Globus pallidus (tissue), 1 donor: ENCODE results near the gene CEP131.
"Not testable (repeated sequence)": the region's sequence is repeated elsewhere in the genome, so short reads cannot be mapped to it uniquely, and the experiment has no call there.

Source experiments
- DNase-seq: peaks from one replicate; pipeline ENCODE4 v3.0.0-alpha.2; 2015; ENCODE audit warnings: low spot score

CEP131 gene

DNA sequence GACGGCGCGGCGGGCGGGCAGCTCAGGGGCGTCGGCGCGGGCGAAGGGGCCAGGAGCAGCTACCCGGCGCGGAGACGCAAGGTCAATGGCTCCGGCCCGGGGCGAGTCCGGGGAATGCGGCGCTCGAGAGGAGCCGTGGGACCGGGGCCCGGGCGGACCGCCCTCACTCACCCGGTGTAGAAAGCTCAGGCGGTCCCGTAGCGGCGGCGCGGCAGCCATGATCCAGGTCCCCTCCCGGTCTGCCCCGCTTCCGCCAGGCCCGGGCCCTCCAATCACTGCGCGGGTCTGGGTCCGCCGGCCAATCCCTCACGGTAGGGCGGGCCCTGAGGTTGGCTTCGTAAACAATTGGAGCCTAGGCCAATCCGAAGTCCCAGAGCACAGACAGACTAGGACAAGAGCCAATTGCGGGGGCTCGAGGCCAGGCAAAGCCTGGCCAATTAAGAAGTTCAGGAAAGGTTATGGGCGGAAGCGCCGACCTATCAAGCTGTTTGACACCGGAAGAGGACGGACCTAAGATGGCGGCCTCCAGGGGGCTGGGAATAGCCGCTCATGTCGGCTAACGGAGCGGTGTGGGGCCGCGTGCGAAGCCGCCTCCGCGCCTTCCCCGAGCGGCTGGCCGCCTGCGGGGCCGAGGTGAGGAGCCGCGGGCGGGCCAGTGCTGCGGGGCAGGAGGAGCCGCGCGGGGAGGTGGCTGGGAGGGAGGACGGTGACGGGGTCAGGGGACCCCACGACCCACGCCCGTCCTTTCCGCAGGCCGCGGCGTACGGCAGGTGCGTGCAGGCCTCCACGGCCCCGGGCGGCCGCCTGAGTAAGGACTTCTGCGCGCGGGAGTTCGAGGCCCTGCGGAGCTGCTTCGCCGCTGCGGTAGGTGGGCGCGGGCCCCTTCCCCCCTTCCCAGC, 16.3 kb upstream of the CEP131 start, which contains the start of the genes NDUFAF8 and TEPSIN:
Gene NDUFAF8 (plus strand): TSS at position 504 of the 899 bp plus-strand sequence. CDS start 46 bp downstream, at position 550.
Gene TEPSIN (minus strand): TSS at position 241 of the 899 bp plus-strand sequence. CDS start 22 bp downstream, at position 219.
- peak; percentile 100 for DNase-seq

DNA sequence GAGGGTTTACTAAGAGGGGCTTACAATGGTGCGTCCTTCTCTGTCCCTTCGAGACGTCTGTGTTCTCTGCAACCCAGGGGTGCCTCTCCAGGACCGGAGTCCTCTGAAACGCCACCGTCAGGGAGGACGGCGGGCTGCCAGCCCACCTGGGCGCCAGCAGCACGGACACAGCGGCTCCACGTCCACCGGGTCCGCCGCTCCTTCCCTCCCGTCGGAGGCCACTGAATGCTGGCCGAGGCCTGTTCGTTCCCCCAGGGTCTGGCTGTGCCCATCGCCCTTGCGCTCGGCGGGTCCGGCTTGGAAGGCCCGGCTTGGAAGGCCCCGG, 15.7 kb upstream of the CEP131 start:
- no peak for DNase-seq

DNA sequence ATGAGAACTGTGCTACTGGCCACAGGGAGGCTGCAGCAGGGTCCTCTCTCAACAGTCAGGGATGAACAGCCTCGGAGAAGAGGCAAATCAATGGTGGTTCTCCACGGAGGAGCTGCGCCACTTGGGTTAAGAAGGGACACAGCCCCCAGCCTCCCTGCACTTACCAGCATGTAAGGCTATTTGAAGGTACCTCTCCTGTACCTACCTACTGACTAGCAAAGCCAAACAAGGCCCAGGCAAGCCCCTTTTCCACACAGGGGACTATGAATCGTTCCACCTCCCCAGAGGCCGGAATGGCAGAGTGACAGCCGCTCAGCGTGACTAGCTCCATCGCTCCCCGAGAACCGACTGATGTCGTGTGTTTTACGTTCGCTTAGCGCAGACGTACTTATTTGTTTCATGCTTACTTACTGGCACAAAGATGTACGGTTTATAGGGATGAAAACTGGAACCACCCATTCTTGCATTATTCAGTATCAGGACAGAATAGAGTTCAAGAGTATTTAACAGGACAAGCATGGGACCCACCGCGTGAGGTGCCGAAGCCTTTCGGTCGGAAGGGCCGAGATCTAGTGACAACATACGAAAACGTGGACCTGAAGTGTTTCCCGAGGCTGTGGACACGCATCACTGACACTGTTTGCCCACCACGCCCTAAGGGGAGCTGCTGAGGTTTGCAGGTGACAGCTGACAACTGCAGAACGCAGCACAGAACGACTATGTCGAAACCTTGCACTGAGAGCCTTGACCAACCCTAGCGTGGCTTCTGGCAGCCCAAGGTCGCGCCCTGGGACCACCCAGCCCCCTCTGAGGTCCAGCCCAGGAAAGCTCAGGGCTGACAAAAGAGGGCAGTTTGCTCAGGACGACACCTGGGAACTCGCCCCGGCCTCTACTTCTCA, 15.1 kb upstream of the CEP131 start:
- DNase-seq, result no peak

DNA sequence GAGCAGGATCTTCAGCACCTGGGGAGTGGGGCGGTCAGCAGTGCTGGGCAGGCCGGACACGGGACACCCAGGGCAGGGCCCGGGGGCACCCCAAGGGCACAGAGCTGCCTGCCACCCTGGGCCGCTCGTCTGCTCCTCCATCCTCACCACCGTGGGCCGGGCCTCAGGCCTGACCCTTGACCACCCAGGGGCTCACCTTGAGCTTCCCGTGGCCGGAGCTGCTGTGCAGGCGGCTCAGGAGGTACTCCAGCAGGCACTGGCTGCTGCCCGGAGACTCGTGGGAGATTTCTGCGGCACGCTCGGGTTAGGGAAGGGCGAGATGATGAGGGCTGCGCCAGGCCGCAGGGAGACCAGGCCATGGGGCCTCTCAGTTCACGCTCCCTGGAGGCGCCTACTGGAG, 14.0 kb upstream of the CEP131 start:
- DNase-seq, result no peak

DNA sequence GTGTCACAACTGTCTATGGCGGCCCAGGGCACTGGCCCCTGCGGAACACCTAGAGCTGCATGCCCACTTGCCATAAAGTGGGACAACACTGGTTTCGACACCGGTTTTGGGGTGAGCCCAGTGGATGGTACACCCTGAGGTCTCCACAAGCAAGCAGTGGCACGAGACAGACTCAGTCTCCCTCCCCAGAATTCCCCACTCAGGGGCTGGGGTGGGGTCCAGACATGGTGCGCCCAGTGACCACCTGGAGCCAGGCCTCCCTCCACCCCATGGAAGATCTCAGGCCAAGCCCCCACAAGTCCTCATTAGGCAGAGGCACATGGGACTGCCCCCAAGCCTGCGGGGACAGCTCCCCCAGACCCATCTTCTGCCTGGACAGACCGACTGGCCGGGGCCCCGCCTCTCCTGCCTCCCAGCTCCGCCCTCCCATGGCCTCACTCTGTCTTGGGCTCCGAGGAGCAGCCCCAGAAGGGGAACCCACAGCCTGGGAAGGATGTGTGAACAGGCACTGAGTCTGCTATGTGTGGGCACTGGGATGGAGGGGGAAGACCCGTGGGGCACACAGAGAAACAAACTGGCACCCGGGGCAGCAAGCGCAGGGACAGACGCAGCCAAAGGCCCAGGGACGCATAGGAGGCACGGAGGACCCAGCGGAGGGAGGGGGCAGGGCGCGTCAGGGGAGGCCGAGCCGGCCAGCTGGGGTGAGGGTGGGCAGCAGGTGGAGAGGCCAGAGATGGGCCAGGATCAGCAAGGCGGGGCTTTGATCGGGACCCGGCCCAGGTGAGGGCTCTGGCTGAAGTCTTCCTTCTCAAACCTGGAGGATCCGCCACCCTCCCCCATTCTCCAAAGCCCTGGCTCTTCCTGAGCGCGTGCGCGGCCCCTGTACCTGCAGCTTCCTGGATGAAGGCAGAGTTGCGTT, 13.3 kb upstream of the CEP131 start:
- no peak for DNase-seq

DNA sequence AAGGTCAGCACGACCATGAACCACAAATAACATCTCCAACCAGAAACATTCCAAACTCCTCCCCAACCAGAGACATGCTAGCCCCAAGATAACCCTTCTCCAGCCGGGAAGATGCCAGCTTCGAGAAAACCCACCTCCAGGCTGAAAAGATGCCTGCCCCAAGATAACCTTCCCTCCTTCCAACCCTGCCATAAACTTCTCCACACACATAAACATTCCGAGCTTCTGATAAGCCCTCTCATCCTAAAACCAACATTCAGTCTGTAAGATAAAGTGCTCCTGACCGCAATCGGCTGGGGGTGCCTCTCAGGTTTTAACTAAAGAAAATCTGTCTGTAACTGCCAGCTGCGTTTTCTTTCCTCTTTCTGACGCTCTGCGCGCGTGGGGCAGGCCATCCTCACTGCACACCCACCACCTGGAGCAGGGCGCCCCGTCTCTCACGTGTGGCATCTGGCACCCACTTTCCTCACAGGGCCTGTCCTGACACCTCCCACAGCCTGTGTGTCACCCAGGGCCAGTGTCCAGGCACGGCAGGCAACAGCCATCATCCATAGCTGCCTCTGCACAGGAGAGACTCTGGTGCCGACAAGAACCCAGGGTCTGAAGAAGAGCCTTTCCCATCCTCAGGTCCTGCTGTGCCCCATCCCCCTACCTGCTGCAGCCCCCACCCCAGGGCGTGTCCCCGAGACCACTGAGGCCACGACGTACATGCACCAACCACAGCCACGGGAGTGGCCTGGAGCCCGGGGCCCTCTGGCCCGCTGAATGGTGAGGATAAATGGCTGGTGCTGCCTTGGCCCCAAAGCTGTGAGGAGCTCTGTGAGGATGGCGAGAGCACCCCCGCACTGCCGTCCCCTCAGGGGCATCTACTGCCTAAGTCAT, 12.4 kb upstream of the CEP131 start:
- DNase-seq, result no peak

DNA sequence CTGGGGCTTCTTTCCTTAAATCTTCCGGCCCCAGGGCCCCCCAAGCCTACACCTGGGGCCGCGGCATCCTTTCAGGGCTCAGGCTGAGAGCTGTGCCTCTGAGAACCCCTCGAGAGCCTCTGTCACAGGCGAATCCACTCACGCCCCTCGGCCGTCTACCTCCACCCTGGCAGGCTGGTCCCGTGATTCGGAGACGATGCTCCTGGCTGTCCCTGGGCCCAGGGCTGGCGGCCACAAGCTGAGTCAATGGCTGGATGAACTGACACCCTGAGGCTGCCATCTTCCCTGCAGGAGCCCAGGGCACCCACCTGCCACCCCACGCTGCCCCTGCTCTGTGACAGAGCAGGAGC, 11.7 kb upstream of the CEP131 start:
- DNase-seq, result no peak

DNA sequence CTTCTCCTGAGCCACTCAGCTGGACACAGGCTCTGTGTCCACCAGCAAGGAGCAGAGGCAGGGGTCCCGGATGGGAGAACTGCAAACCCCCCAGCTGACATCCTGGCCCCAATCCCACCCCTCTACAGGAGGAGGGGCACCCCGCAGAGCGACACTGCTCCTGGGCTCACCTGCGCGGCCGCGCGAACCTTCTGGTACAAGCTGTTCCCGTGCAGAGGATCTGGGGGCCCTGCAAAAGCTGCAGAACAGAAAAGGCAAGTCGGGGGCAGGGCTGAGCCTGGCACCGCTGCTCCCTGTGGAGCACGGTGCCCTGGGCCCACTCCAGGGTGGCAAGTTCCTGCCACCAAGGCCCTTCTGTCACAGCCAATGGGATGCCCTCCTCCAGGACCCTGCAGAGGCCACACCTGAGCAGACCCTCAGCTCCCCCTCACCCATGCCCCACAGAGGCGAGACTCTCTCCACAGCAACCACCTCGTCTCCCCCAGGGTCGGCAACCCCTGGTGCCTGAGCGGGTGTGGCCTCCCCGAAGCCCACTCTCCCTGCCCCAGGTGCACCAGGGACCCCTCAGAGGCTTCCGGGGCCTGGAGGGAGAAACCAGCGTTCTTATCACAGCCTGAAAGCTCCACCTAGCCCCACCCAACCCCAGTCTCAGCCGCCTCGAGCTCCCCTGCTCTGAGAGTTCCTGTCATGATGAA, 11.2 kb upstream of the CEP131 start:
- DNase-seq, result no peak

DNA sequence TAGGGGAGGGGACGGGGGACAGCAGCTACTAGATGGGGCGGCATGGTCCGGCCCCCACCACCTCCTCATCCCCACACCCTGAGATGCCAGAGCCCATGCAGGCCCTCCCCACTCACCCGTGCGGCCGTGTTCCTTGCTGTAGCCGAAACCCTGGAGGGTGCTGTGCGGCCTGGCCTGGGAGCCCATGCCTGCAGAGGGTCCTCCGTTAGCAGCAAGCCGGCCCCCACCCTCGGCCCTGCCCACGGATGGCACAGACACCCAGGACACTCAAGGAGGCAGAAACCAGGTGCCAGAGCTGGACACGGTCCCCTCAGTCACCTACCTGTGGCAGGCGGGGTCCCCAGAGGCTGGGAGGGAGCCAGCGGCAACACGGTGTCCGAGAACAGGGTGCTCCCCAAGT, 10.6 kb upstream of the CEP131 start:
- no peak for DNase-seq

DNA sequence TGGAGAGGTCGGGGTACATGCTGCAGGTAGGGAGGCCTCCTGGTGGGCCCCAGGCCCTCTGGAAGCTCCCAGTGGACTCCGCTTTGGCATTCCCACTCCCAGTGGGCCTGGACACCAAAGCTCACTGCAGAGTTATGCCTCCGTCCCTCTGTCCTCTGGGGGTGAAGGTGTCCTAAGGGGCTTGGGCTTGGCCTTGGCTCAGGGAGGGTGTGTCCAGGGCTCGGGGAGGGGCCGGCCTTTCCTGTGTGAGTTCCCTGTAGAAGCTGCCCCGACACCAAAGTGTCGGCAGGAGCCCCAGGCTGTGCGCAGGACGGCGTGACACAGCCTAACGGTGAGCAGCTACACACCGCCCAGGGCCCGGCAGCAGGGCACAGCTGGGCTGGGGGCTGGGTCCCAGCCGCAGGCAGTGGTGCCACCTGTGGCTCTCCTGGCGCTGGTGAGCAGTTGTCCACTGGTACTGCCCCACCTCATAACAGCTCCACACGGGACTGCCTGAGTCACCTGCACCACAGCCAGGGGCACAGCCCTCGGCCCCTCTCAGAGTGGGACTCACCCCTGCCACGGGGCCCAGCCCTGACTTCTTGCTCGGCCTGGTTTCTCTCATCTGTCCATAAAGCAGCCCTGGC, 10.0 kb upstream of the CEP131 start:
- DNase-seq, result no peak

DNA sequence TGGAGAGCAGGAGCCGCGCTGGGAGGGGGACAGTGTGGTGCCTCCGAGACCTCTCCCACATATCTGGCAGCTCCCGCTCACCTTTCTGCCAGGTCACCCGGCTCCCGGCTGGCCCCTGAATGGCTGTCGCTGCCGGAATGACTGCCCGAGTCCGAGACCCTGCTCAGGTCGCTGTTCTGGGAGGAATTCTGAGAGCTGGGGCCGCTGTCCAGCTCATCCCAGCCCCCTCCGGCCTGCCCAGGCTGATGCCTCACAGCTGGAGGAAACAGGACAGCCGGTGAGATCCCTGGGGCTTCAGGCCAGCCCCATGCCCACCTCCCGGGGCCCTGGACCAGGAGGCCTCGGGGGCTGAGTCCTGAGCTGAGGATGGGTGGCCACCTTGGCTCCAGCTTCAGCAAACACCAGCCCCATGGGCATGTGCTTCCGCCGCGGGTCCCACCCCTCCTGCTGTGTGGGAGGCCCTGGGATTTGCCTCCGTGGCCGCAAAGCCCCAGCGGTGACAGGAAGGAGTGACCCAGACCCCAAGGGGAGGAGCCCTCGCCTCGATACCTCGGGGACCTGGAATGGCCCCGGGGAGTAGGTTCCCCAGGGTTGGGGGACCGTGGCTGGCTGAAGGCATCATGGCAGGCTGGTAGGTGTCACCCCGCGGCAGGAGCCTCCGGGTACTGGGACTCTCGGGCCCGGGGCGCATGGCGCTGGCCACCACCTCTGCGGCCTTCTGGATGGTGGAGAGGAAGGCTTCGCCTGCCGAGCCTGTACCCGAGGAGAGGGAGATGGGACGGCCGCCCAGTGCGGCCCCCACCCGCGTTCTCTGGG, 9.2 kb upstream of the CEP131 start:
- no peak for DNase-seq

DNA sequence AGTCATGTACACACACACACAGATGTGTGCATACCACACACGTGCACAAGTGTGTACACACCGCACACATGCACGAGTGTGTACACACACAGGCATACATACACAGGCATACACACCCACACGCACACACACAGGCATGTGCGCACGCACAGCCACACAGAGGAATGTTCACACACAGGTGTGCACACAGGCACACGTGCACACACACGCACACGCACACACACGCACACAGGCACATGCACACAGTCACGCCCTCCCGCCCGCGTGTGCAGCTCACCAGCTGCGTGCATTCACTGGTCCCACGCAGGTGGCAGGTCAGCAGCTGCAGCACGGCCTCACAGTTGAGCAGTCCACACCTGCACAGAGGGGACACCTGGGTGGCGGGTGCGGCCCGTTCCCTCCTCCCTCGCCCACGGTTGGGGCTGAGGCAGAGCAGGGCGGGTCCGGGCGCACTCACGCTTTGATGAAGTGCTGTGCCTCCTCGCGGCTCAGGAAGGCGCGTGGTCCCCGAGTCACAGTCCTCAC, 8.4 kb upstream of the CEP131 start:
- DNase-seq, result no peak

DNA sequence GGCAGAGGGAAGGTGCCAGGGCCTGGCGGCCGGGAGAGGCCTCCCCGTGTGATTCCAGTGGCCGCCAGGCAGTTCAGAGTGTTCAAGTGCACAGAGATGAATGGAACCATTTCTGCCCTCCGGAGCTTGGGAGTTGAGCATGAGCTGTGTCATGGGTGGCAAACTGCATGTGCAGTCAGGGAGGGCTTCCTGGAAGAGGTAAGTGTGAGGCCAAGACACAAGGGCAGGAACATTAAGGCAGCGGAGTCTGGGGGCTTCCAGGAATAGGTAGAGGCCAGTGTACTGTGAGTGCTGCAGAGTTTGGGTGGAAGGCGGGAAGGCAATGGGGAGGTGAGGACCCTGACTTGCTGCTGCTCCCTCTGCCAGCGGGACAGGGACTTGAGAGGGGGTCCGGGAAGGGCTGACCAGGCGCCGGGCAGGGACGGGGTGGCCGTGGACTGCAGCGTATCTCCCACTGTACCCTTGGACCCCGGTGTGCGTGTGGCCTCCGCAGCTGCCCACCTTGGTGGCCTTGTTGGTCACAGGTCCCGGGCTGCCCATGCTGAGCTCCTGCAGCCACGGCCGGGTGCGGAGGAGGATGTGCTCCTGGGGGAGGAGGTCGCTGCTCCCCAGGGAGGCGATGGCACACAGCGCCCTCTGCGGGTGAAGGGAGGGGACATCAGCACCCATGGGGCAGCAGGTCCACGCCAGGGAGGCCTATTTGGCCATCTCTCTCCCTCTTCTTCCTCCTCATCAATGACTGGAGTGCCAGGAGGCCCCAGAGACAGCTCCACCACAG, 7.5 kb upstream of the CEP131 start:
- DNase-seq, result no peak

DNA sequence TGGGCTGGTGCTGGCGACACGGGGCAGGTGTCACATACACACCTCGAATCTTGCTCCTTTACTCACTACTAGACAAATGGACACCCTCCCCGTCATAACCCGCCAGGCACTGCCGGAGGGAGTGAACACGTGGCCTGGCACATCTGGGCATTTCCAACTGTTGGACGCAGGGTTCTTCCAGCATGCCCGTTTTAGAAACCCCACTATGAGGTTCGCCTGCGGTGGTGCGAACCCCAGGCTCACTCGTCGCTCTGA, 6.8 kb upstream of the CEP131 start:
- DNase-seq, result no peak

DNA sequence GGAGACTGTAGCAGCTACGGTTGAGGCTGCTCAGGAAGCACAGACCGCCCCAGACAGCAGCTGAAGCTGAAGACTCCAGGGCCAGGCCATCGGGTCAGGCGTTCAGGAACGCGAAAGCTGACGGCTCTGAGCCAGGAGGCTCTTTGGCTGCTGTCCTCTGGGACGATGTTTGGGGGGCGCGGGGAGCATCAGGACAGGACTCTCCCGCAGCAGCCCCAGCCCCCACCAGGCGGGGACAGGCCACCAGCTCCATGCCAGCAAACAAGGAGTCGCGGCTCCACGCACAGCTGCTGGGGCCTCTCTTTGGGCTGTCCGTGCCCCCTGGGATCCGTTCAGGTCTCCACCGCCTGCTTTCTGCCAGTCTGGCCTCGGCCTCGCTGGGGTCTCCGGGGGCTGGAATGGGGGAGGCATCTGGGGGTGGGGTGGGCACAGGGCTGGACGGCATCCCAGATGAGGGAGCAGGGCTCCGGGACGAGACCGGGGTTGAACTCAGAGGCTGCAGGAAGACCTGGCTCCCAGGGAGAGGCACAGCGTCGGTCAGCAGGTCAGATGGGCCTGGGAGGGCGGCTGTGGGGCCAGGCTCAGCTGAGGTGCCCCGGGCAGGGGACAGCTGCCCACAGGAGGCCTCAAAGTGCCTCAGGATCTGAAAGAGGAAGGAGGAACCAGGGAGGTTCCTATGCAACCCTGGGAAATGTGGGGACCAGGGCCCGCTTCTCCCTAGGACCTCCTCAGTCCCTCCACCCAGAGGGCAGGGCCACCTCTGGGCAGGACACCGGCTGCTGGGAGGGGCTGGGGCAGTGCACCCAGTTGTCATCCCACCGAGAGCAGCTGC, 6.3 kb upstream of the CEP131 start:
- DNase-seq, result no peak

DNA sequence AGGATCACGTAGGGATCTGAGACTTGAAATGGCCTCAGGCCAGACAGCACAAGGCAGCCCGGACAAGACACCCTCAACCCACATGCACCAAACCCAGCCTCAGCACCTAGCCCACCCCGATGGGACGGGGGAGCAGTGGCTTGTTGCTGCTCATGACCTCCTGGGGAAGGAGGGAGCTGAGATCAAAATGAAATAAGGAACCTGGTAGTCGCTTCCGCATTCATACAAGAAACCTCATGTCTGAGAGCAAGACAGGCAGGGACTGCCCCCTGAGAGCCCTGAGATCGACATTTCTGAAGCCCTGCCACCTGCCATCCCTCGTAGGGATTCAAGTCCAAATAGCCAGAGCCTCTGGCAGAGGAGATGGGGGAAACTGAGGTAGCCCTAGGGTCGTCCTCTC, 5.7 kb upstream of the CEP131 start:
- DNase-seq, result peak; percentile 51

DNA sequence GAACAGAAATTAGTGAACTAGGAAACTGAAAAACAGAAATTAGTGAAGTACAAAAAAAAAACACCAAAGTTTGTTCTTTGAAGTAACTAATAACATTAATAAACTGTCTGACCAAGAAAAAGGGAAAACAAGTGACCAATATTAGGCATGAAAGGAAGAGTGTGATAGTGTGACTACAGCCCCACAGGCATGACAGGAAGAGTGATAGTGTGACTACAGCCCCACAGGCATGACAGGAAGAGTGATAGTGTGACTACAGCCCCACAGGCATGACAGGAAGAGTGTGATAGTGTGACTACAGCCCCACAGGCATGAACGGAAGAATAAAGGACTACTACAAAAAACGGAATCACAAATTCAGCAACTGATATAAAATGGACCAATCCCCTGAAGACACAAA, 4.9 kb upstream of the CEP131 start:
- not testable (repeated sequence) for DNase-seq
